ENCODE data around the gene JTB.
A peak's percentile ranks its signal among the peaks of the same experiment; 100 is the strongest.

Gene JTB

DNA sequence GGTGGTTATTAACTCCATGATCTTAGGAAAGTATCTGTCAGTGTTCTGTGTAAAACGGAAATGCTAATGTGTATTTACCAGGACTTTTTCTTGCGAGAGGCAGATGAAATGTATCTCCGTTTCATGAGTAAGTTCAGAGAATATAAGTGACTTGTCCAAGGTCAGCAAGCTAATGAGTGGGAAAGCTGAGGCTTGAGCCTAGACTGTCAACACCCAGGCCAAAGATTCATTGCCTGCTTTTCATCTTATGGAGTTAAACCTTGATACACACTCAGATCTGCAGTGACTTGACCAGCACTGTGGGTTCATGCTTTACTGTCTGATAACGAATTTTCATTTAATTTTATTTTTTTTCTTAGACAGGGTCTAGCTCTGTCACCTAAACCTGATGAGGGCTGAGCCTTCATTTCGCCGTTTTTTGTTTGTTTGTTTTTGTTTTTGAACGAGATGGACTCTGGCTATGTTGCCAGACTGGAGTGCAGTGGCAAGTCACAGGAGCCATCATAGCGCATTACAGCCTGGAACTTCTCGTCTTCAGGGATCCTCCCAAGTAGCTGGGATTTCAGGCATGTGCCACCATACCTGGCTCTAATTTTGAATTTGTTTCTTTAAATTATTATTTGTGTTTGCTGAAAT lies 918 bp upstream of the JTB start:
- DNase-seq (ENCODE audit: low read depth) = no peak

GRCh38 chr1:153976819-153977249 lies 640 bp downstream of the JTB start:
- no peak for DNase-seq (ENCODE audit: low read depth)

- no peak for DNase-seq (ENCODE audit: low read depth)
Observed at GRCh38 chr1:153973525-153973924, 3.9 kb downstream of the JTB start.

GRCh38 chr1:153973071-153973470 lies 4.4 kb downstream of the JTB start:
- no peak for DNase-seq (ENCODE audit: low read depth)

DNA sequence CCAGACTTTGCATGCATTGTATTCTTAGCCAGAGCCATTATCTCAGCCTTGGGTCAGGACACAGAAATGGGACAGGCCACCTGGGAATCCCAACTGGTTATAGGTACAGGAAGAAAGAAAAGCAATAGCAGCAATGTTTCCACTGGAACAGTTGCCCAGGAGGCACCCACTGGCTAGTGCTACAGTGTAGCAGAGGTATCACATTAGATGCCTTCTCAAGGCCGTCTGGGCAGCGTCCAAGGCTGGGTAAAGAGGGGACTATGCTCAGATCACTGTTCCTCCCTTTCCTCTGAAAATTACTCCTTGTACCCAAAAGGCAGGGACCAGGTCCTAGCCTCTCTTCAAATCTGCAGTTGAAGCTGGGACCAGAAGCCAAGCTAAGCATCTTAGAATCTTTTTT lies 7.1 kb downstream of the JTB start:
- no peak for DNase-seq (ENCODE audit: low read depth)

- no peak for DNase-seq (ENCODE audit: low read depth)
Observed at GRCh38 chr1:153968972-153969371, 8.5 kb downstream of the JTB start.

DNA sequence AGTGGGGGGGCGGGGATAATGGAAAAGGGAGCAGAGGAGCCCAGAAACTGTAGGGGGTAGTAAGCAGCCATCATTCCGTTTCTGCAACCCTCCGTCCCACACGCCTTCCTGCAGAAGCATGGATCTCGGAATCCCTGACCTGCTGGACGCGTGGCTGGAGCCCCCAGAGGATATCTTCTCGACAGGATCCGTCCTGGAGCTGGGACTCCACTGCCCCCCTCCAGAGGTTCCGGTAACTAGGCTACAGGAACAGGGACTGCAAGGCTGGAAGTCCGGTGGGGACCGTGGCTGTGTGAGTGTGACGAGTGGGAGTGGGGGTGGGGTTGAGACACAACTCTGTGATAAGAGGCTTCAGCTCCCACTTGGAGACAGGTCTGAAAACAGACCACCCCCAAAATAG lies 9.1 kb downstream of the JTB start:
- no peak for DNase-seq (ENCODE audit: low read depth)

DNA sequence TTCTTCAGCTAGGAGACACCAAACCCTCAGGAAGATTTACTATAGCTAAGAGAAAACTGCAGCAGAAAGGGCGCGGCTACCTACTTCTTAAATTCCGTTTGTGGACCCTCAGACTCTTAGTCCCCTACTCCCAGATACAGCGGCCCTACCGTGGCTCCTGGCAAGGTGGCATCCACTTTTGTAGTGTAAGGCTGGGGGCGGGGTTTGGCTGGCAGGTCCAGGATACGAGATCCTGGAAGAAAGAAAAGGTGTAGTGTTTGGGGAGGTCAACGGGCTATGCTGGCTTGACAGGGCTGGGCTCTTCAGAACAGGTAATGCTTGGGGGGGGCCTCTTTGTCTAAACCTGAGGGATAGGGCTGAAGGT lies 9.5 kb downstream of the JTB start:
- no peak for DNase-seq (ENCODE audit: low read depth)

GRCh38 chr1:153967107-153967999 lies 10.1 kb downstream of the JTB start, which contains the start of gene CREB3L4:
Gene CREB3L4, plus strand, starts transcription at chr1:153967902. Its CDS starts 624 bp downstream, at chr1:153968526.
- peak; percentile 42 for DNase-seq (ENCODE audit: low read depth)

DNA sequence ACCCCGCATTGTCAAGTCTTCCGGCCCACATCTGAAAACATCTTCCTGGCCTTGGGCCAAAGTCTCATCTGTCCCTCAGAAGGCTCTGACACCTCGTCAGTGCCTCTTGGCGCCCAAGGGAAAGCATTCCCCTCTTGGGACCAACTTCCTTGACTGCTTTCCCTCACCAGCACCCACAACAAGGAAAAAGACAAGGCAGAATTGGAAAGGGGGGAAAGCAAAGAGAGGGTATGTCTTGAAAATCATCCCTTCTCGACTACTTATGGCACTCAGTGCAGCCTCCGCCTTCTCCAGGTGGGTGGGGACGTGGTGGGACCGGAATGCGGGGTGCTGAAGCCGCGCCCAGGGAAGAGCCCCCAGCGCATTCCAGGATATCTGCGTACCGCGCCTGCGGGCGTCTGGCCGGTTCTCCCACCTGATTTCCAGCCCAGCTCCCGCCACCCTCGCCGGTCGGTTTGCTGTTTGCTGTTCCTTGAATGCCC lies 13.6 kb downstream of the JTB start:
- no peak for DNase-seq (ENCODE audit: low read depth)

- DNase-seq (ENCODE audit: low read depth) = peak; percentile 81
Observed at GRCh38 chr1:153963030-153963849, 14.2 kb downstream of the JTB start, which contains the start of gene SLC39A1. Gene SLC39A1, minus strand, starts transcription at chr1:153963537. Its CDS starts 822 bp downstream, at chr1:153962715.

GRCh38 chr1:153962088-153963029 lies 15.1 kb downstream of the JTB start:
- DNase-seq (ENCODE audit: low read depth) = no peak

DNA sequence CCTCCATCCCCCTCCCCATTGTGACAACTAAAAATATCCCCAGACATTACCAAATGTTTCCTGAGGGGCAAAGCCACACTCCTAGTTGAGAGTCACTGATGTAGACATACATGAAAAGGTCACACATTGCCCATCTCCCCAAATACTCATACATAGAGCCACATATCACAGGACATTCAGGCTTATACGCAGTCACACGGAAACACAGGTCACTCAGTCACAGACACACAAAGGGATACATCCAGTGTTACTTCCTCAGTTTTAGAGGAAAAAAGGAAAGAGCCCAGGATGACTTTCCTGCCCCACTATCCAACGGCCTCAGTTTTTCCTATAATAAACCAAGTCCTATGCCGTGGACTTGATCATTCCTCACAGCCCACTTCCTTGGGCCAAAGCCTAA lies 16.1 kb downstream of the JTB start:
- DNase-seq (ENCODE audit: low read depth) = no peak

- DNase-seq (ENCODE audit: low read depth) = no peak
Observed at GRCh38 chr1:153960206-153960605, 17.3 kb downstream of the JTB start.

GRCh38 chr1:153959454-153959853 lies 18.0 kb downstream of the JTB start:
- DNase-seq (ENCODE audit: low read depth) = no peak

- DNase-seq (ENCODE audit: low read depth) = no peak
Observed at GRCh38 chr1:153958961-153959260, 18.6 kb downstream of the JTB start.

DNA sequence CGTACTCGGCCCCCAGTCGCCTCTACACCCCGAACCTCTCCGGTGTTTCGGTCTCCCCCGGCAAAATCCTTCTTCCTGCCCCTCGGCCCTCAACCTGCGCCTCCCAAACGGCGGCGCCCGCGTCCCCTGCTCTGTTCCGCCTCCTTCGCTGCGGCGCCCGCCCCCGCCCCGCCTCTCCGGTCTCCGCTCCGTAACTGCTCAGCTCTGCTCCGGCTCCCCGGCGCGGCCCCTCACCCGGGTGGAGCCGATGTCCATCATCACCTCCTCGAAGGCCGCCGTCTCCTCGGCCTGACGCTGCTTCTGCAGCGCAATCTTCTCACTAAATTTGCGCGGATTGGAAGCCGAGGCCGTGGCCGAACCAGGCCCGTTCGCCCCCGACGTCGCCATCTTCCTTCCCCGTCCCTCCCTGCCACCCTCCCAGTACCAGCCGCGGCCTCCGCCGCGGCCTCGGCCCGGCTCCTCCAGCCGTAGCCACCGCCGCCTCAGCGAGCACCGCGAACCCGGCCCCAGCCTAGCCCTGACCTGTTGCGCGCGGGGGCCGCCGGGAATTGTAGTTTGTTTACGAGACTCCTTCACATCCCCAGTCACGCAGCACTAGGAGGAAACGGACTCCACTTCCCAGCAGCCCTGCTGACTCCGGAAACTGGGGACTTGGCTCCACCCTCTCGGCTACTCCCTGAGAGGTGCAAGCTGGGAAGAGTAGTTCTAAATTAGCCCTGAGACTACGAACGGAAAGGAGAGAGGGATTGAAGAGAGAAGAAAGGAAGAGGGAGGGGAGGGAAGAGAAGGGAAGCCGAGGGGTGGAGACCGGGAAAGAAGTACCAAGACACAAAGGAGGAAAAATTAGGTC lies 19.1 kb downstream of the JTB start, which contains the start of gene CRTC2:
CRTC2 (minus strand) TSS at position 502 of the 850 bp plus-strand sequence; CDS start at position 387, 115 bp downstream.
- DNase-seq (ENCODE audit: low read depth) = peak; percentile 81

DNA sequence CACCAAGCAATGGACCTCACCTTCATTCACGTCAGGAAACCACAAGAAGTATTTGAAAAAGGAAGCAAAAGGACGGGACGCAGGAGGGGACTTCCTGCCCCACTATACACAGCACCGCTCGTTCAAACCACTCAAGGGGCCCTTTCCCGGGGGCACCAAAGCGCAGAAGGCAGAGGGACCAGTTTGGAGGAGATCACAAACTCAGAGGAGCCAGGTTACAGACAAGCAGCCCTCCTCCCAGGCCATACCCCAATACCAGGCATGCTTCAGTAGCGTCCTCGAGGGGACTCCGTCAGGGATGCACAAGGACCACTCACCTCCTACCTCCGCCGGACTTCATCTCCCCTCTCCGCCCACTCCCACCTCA lies 19.7 kb downstream of the JTB start:
- no peak for DNase-seq (ENCODE audit: low read depth)

DNA sequence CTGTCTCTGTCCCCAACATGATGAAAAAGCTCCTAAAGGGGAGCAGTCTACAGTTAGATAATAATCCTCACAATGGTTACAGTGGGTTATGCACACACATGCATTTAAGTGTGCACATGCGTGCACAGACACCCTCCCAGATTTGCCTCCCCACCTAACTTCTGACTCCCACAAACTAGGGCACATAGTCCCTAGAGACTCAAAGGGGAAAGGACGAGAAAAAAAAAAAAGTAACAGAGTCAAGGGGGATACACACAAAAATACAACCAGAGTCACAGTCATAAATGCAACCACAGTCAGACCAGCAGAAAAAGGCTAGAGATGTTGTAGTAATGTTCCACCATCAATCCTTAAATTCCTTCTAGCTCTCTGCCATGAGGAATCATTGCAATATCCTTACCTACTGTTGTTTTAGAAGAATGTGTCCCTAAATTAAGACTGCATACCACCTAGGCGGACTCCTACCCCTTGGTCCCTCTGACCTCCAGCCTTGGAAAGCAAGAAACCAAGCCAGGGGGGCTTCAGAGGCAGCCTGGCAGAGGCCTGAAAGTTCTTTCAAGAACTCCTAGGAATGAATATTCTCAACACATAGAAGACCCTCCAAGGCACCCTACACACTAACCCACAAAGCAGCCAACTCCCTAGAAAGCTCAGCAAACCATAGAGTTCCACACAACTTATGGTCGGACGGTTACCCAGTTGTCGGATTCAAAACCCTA lies 20.3 kb downstream of the JTB start:
- no peak for DNase-seq (ENCODE audit: low read depth)

DNA sequence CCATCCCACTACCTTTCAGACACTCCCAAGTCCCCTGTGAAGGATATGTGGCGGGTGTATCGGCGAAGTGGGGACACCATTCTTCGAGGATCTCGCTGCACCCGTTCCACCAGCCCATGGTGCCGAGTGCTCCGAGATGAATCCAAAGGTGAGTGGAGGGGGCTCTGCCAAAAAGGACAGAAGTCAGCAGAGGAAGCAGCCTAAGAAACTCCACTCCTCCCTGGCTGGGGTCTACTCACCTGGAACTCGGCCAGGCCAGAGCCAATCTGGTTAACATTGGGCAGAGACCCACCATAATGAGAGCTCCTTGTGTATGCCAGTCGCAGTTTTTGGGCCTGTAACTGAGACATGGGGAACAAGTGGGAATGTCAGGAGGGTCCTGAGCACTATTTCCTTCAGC lies 22.6 kb downstream of the JTB start:
- no peak for DNase-seq (ENCODE audit: low read depth)
